Nephron (organoid): ENCODE data around the gene CRTAC1.

Source experiments
- H3K27ac Mint-ChIP-seq, 3 experiments: 2 replicates each; pipeline ENCODE4 v1.8.0; 2020; ENCODE audit warnings: mixed read lengths in 3 of 3, mild to moderate bottlenecking in 2 of 3, moderate library complexity in 1 of 3
- H3K27me3 Mint-ChIP-seq: 2 replicates; pipeline ENCODE4 v1.8.0; 2021; ENCODE audit warnings: low read depth, mild to moderate bottlenecking, moderate library complexity, mixed read lengths
- H3K36me3 Mint-ChIP-seq: 2 replicates; pipeline ENCODE4 v1.8.0; 2020; ENCODE audit warnings: low read depth, mixed read lengths
- H3K4me1 Mint-ChIP-seq: 2 replicates; pipeline ENCODE4 v1.8.0; 2020; ENCODE audit warnings: mixed read lengths
- H3K4me3 Mint-ChIP-seq, 3 experiments: 2 replicates each; pipeline ENCODE4 v1.8.0; 2020; ENCODE audit warnings: mild to moderate bottlenecking in 3 of 3, mixed read lengths in 3 of 3, moderate library complexity in 2 of 3
- H3K9me3 Mint-ChIP-seq: 2 replicates; pipeline ENCODE4 v1.8.0; 2020; ENCODE audit warnings: mixed read lengths
- CTCF ChIP-seq, 3 experiments: fragments of 200-600 bp; sonication (generic); IDR thresholded peaks; one replicate each; pipeline ENCODE4 v1.5.0; 2021; ENCODE audit warnings: antibody characterized with exemption in 3 of 3; ENCODE audit not compliant: unreplicated experiment in 3 of 3

Gene CRTAC1

GRCh38 chr10:97974526-97975525 lies 55.6 kb downstream of the CRTAC1 start:
- no peaks in the 10 kb centered on the region for H3K4me1 Mint-ChIP-seq
- no peaks in the 10 kb centered on the region for H3K36me3 Mint-ChIP-seq
- H3K27ac Mint-ChIP-seq: no peak overlapping the region
- H3K27me3 Mint-ChIP-seq: peaks cover 98% of the 10 kb centered on the region
- TF ChIP-seq CTCF (IDR thresholded peaks at IDR 0.05; ENCODE audit: unreplicated experiment in 3 of 3): no peak
- no peaks in the 10 kb centered on the region for H3K9me3 Mint-ChIP-seq
- peak overlapping the region in 2 of 3 experiments; percentile 23 to 40 for H3K4me3 Mint-ChIP-seq

GRCh38 chr10:97974100-97974499 lies 56.3 kb downstream of the CRTAC1 start:
- peak overlapping the region; percentile 21 to 53 (median 37) for H3K4me3 Mint-ChIP-seq
- H3K27me3 Mint-ChIP-seq: peaks cover 98% of the 10 kb centered on the region
- H3K9me3 Mint-ChIP-seq: no peaks in the 10 kb centered on the region
- H3K36me3 Mint-ChIP-seq: no peaks in the 10 kb centered on the region
- no peak for TF ChIP-seq CTCF (IDR thresholded peaks at IDR 0.05; ENCODE audit: unreplicated experiment in 3 of 3)
- H3K27ac Mint-ChIP-seq: no peak overlapping the region
- no peaks in the 10 kb centered on the region for H3K4me1 Mint-ChIP-seq

- H3K27ac Mint-ChIP-seq: no peak overlapping the region
- peaks cover 85% of the 10 kb centered on the region for H3K27me3 Mint-ChIP-seq
- H3K4me3 Mint-ChIP-seq: no peak overlapping the region
- H3K36me3 Mint-ChIP-seq: no peaks in the 10 kb centered on the region
- H3K4me1 Mint-ChIP-seq: no peaks in the 10 kb centered on the region
- H3K9me3 Mint-ChIP-seq: no peaks in the 10 kb centered on the region
- no peak for TF ChIP-seq CTCF (IDR thresholded peaks at IDR 0.05; ENCODE audit: unreplicated experiment in 3 of 3)
These were observed 60.8 kb downstream of the CRTAC1 start for GRCh38 chr10:97969538-97970079.

GRCh38 chr10:97964748-97965147 lies 65.7 kb downstream of the CRTAC1 start:
- no peak for TF ChIP-seq CTCF (IDR thresholded peaks at IDR 0.05; ENCODE audit: unreplicated experiment in 3 of 3)
- Mint-ChIP-seq H3K9me3 (no peaks in the 10 kb centered on the region), H3K27me3 (peaks cover 65% of the 10 kb centered on the region), H3K4me3 (no peak overlapping the region), H3K4me1 (no peaks in the 10 kb centered on the region), H3K36me3 (no peaks in the 10 kb centered on the region), H3K27ac (no peak overlapping the region)

- Mint-ChIP-seq H3K27me3 (peaks cover 67% of the 10 kb centered on the region), H3K4me3 (no peak overlapping the region)
These were observed 68.5 kb downstream of the CRTAC1 start for GRCh38 chr10:97961945-97962344.

More at GRCh38 chr10:97961945-97962344, 68.5 kb downstream of the CRTAC1 start:
- Mint-ChIP-seq H3K27ac (no peak overlapping the region), H3K4me1 (no peaks in the 10 kb centered on the region), H3K36me3 (no peaks in the 10 kb centered on the region), H3K9me3 (no peaks in the 10 kb centered on the region)
- TF ChIP-seq CTCF (IDR thresholded peaks at IDR 0.05; ENCODE audit: unreplicated experiment in 3 of 3): no peak
